Pons (tissue), 1 donor: ENCODE measurements around the gene PLEKHS1.
"Not testable (repeated sequence)": the region's sequence is repeated elsewhere in the genome, so short reads cannot be mapped to it uniquely, and the experiment has no call there.

Experiments
- DNase-seq: peaks from one replicate; pipeline ENCODE4 v3.0.0-alpha.2; 2016; ENCODE audit warnings: low spot score

Gene PLEKHS1

DNA sequence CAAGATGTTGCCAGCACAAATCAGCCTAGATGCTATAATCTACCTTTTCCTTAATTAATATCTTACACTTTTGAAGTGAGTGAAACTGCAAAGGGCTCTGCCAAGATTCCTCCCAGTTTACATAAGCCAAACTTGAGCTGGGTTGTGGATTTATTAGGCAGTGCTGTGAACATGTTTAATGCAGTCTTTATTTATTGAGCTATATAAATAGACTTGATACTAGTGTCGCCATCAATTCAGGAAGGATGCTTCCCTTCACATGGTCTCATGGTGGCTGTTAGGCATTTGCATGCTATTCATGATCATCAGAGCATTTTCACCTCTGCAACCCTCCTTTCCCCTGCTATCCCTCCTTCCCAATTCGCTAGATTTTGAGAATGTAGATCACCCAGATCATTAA, 40.2 kb downstream of the PLEKHS1 start:
- no peak for DNase-seq

DNA sequence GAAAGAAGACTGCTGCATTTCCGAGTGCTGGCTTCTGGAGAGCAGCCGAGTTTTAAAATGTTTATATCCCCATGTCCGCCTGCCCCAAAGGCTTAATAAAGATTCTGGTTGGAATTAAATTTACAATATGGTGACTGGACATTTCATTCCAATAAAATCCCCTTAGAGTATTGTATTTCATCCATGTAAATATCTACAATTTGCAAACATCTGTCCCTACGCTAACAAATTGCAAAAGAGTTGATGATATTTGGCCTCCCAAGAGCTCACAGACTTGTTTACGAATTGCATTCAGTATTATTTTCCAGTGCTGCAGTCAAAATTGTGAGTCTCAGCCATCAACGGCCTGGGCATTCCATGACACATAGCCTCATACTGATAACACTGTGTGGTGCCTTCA, 50.1 kb downstream of the PLEKHS1 start:
- DNase-seq, result no peak

DNA sequence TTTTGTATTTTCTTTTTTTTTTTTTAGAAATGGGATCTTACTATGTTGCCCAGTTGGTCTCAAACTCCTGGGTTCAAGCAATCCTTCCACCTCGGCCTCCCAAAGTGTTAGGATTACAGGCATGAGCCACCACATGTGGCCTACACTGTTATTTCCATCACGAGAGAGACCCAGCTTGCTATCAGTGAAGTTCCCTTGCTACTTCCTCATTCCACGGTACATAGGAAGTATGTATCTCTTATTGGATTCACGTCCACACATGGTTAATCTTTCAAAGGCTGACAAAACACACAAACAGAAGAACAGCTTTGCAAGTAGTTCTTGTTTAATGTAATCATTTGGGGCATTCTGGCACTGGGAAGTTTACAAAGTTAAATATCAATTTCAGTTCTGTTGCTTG, 51.5 kb downstream of the PLEKHS1 start:
- DNase-seq, result no peak

DNA sequence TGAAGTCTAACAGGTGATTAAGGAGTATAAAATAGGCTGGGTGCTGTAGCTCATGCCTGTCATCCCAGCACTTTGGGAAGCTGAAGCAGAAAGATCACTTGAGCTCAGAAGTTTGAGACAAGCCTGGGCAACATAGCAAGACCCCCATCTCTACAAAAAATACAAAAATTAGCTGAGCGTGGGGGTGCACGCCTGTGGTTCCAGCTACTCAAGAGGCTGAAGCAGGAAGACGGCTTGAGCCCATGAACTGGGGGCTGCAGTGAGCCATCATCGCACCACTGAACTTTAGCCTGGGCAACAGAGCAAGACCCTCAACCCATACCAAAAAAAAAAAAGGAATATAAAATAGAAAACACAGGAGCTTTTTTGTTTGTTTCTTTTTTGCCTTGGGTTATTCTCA, 55.0 kb downstream of the PLEKHS1 start:
- no peak for DNase-seq

DNA sequence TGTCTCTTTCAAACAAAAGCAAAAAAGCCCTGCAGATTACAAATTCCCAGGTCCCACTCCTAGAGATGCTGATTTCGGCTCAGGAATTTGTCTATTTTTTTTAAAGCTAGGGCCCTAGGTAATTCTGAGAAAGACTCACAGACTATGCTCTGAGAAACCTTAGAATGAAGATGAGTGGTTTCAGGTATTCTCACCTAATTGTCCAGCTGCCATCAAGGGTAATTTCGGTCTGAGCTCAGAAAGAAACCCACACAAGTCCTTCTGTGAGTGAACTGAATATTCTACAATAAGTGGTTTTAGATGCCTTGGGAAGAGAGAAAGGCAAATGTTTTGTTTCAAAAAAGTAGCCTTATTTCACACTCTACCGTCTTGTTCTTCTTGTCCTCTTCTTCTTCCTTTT, 56.7 kb downstream of the PLEKHS1 start:
- DNase-seq, result no peak

DNA sequence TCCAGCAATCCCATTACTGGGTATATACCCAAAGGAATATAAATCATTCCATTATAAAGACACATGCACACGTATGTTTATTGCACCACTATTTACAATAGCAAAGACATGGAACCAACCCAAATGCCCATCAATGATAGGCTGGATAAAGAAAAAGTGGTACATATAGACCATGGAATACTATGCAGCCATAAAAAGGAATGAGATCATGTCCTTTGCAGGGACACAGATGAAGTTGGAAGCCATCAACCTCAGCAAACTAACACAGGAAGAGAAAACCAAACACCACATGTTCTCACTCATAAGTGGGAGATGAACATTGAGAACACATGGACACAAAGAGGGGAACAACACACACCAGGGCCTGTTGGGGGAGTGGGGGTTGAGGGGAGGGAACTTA, 63.2 kb downstream of the PLEKHS1 start:
- DNase-seq, result not testable (repeated sequence)

DNA sequence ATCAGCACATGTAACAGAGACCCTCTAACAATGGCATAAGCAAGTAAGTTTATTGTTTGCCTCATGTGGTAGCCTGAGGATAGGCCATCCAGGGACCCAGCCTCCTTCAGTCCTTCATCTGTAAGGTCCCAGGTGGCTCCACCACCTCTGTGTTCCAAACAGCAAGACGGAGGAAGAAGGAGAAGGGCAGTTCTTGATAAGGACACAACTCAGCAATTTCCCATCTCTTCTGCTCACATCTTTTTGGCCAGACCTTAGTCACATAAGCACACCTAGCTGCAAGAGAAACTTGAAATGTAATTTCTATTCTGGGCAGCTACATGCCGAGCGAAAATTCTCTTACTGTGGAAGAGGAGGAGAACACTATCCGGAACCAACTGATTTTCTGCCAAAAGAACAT, 68.5 kb downstream of the PLEKHS1 start:
- no peak for DNase-seq

DNA sequence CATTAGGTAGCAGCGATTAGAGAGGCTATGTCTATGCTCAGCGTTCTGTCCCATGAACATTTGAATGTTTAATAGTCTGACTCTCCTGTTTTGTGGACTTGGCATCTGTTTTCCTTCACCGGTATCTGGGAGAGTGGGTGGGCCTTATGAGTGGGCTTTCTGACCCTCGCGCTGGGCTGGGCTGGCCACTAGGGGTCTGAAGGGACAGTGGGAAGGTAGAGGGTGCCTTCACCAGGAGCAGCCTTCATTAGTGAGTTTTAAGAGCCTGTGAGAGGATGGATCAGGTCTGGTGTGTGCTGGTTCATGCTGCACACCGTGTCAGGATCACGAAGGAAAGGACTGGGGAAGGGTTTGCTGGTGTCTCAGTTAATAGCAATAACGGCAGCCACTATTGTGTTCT, 69.0 kb downstream of the PLEKHS1 start:
- no peak for DNase-seq

DNA sequence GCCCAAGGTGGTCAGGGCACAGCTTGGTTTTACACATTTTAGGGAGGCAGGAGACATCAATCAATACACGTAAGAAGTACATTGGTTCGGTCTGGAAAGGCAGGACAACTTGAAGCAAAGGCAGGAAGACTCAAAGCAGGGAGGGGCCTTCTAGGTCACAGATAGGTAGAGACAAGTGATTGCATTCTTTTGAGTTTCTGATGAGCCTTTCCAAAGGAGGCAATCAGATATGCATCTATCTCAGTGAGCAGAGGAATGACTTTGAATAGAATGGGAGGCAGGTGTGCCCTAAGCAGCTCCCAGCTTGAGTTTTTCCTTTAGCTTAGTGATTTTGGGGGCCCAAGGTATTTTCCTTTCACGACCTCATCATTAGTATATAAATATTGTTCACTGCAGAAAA, 69.8 kb downstream of the PLEKHS1 start:
- DNase-seq, result not testable (repeated sequence)

DNA sequence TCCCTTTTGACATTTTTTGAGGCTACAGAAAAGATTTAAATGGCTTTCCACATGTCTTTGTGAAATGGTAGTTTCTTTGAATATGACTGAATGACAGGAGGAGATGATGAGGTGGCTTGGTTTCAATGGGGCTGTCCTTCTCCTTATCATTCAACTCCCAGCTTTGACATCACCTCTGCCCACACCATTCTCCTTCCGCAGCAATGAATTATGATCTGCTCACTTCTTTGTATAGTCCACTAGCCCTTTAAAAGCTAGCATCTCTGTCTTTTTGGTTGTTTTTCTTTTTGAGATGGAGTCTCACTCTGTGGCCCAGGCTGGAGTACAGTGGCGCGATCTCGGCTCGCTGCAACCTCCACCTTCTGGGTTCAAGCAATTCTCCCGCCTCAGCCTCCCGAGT, 70.7 kb downstream of the PLEKHS1 start:
- no peak for DNase-seq

DNA sequence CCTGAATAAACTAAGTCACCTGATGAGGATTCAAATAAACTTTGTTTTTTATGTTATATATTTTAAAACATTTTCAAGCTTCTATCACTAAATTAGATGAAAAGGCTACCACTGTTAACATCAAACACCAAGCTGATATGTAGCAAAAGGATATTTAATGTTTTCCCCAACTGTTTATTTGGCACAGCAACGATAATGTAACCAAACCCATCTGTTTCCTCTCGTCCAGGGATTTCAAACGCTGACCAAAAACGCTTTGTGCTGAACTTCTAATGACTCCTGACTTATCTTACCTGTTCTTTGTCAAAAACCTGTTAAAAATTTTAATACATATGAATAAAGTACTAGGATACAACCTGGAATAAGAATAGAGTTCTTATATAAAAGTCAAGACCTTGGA, 71.9 kb downstream of the PLEKHS1 start:
- no peak for DNase-seq

DNA sequence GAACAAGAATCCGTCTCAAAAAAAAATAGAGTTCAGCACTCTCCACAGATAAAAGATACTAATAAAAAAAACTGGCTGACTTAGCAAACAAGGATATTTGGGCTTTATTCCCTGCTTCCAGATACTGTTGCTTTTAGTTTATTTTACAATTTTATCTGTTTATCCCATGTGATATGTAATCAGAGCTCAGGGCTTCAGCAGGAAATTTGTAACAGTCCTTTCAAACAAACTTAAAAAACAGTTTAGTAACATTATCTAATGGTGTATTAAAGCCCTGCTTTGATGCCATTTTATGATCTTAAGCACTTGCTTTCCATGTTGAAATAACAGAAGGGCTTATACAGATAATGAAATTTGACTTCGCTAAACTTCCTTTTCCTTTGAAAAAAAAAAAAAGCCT, 74.3 kb downstream of the PLEKHS1 start:
- DNase-seq, result no peak

DNA sequence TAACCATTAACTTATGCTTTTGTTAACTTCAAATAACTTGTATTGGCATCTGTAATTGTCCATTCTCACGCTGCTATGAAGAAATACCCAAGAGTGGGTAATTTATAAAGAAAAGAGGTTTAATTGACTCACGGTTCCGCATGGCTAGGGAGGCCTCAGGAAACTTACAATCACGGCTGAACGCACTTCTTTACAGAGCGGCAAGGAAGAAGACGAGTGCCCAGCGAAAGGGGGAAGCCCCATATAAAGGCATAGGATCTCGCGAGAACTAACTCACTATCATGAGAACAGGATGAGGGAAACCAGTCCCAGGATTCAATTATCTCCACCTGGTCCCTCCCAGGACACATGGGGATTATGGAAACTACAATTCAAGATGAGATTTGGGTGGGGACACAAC, 77.1 kb downstream of the PLEKHS1 start:
- not testable (repeated sequence) for DNase-seq
